Astrocyte of the cerebellum (primary cell): ENCODE results near the gene ZNF512B.

Source experiments
- DNase-seq: peaks from one replicate; pipeline ENCODE4 v3.0.0-alpha.2; 2011; ENCODE audit warnings: low read depth
- H3K4me3 ChIP-seq: 2 replicates; pipeline ENCODE4 v1.5.1; 2011; ENCODE audit warnings: mild to moderate bottlenecking, low read depth, low read length, moderate library complexity
- CTCF ChIP-seq: IDR thresholded peaks from 2 replicates; pipeline ENCODE4 v1.5.1; 2012; ENCODE audit warnings: low read length, low read depth, moderate library complexity, mild to moderate bottlenecking; ENCODE audit errors: missing control alignments
- in situ Hi-C: cut with HindIII; loops from 2 replicates; pipeline ENCODE4 v1.10.0; 2017; ENCODE audit warnings: low sequenced_read_pairs

ZNF512B gene

GRCh38 chr20:63966944-63967322 lies 2.8 kb downstream of the ZNF512B start:
- H3K4me3 ChIP-seq: no peak overlapping the region
- DNase-seq: no peak
- no peak for TF ChIP-seq CTCF
- in situ Hi-C loops: no loop called here

- H3K4me3 ChIP-seq: no peak overlapping the region
- DNase-seq: no peak
- in situ Hi-C loops: no loop called here
- no peak for TF ChIP-seq CTCF
Observed at GRCh38 chr20:63966172-63966943, 3.4 kb downstream of the ZNF512B start.

- no peak overlapping the region for H3K4me3 ChIP-seq
- no peak for DNase-seq
- TF ChIP-seq CTCF: no peak
- in situ Hi-C loops: no loop called here
Observed at GRCh38 chr20:63964412-63964811, 5.3 kb downstream of the ZNF512B start.

- in situ Hi-C loops: no loop called here
- H3K4me3 ChIP-seq: no peak overlapping the region
- no peak for DNase-seq
- TF ChIP-seq CTCF: no peak
Observed at GRCh38 chr20:63963784-63964301, 5.9 kb downstream of the ZNF512B start.

- H3K4me3 ChIP-seq: no peak overlapping the region
- in situ Hi-C loops: no loop called here
- no peak for DNase-seq
- no peak for TF ChIP-seq CTCF
Observed at GRCh38 chr20:63963348-63963741, 6.4 kb downstream of the ZNF512B start.

GRCh38 chr20:63962426-63963347 lies 7.0 kb downstream of the ZNF512B start:
- in situ Hi-C loops: no loop called here
- TF ChIP-seq CTCF: no peak
- no peak overlapping the region for H3K4me3 ChIP-seq
- no peak for DNase-seq
